Gastroesophageal sphincter (tissue), 3 donors: Measurements from ENCODE around the gene AKAP6.

Experiments used
- EP300 ChIP-seq: sonication (generic); formaldehyde crosslinking; IDR thresholded peaks from one replicate; pipeline ENCODE4 v1.6.1; 2017; ENCODE audit warnings: antibody characterized with exemption, mild to moderate bottlenecking
- POLR2A ChIP-seq, 2 donors: fragments of 450-650 bp; IDR thresholded peaks; one replicate each; pipeline ENCODE4 v1.6.1; 2017; ENCODE audit warnings: antibody characterized with exemption in 2 of 2, mild to moderate bottlenecking in 2 of 2, moderate library complexity in 1 of 2
- POLR2AphosphoS5 ChIP-seq: sonication (generic); formaldehyde crosslinking; IDR thresholded peaks from one replicate; pipeline ENCODE4 v1.6.1; 2017; ENCODE audit warnings: antibody characterized with exemption
- TF ChIP-seq, protein P1 (sequence below), 4 experiments: fragments of 200-600 bp in 2 of 4; fragments of 450-650 bp in 2 of 4; sonication (generic) in 1 of 4; IDR thresholded peaks; one replicate each; pipeline ENCODE4 v1.5.1; 2017 to 2019; ENCODE audit warnings: antibody characterized with exemption in 4 of 4, mild to moderate bottlenecking in 2 of 4, moderate library complexity in 2 of 4

DNA sequence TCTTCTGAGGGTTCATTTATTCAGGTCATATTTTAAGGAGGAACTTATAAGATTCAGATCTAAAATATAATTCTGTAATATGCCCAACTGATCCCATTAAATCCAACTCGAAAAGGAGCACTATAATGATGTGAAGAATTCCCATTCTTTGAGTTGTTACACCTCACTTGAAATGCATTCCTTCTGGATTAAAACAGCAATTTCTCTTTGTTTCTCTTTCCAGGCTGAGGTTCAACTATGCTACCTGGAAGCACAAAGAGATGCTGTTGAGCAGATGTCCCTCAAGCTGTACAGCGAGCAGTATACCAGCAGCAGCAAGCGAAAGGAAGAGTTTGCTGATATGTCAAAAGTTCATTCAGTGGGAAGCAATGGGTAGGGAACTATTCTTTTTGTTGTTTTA lies 349.0 kb downstream of the AKAP6 start:
- TF ChIP-seq, protein P1, sequence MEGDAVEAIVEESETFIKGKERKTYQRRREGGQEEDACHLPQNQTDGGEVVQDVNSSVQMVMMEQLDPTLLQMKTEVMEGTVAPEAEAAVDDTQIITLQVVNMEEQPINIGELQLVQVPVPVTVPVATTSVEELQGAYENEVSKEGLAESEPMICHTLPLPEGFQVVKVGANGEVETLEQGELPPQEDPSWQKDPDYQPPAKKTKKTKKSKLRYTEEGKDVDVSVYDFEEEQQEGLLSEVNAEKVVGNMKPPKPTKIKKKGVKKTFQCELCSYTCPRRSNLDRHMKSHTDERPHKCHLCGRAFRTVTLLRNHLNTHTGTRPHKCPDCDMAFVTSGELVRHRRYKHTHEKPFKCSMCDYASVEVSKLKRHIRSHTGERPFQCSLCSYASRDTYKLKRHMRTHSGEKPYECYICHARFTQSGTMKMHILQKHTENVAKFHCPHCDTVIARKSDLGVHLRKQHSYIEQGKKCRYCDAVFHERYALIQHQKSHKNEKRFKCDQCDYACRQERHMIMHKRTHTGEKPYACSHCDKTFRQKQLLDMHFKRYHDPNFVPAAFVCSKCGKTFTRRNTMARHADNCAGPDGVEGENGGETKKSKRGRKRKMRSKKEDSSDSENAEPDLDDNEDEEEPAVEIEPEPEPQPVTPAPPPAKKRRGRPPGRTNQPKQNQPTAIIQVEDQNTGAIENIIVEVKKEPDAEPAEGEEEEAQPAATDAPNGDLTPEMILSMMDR (IDR thresholded peaks at IDR 0.05) = no peak
- TF ChIP-seq POLR2AphosphoS5 = no peak
- TF ChIP-seq EP300 = no peak
- no peak for TF ChIP-seq POLR2A (IDR thresholded peaks at IDR 0.05)
